Activated CD8-positive, alpha-beta T cell treated with anti-CD3 and anti-CD28 coated beads, Interleukin-2, amount 10 ng/mL, durations not matched to agents 7 days and 5 days (primary cell): ENCODE measurements around the gene CD58. TPM values are rescaled to one million over a fixed set of nuclear protein-coding genes. Genes with fewer than 3 reads are reported as not detected.

Source experiments
- ATAC-seq: fragments of 150-1000 bp; cut with Tn5 transposase; one replicate; pipeline ENCODE4 v1.10.0; 2021; ENCODE audit warnings: moderate library complexity
- CTCF ChIA-PET: fragments of 350-600 bp; sonication (Branson Sonifier 250); formaldehyde crosslinking; loops from one replicate; lab custom pipeline; 2021; ENCODE audit warnings: antibody characterized with exemption; lab: Charles Lee
- POLR2A ChIA-PET: fragments of 350-600 bp; sonication (Branson Sonifier 250); formaldehyde crosslinking; loops from one replicate; lab custom pipeline; 2021; ENCODE audit warnings: antibody characterized with exemption; lab: Charles Lee
- DNase-seq: peaks from one replicate; pipeline ENCODE4 v3.0.0-alpha.2; 2020
- H3K27ac Mint-ChIP-seq: one replicate; pipeline ENCODE4 v1.8.0; 2021; ENCODE audit warnings: mild to moderate bottlenecking, mixed read lengths
- H3K27me3 Mint-ChIP-seq: one replicate; pipeline ENCODE4 v1.8.0; 2021; ENCODE audit warnings: low read depth, mixed read lengths
- H3K36me3 Mint-ChIP-seq: one replicate; pipeline ENCODE4 v1.8.0; 2021; ENCODE audit warnings: low read depth, mixed read lengths
- H3K4me1 Mint-ChIP-seq: one replicate; pipeline ENCODE4 v1.8.0; 2021; ENCODE audit warnings: low read depth, mixed read lengths
- H3K4me3 Mint-ChIP-seq: one replicate; pipeline ENCODE4 v1.8.0; 2021; ENCODE audit warnings: mild to moderate bottlenecking, mixed read lengths
- H3K9me3 Mint-ChIP-seq: one replicate; pipeline ENCODE4 v1.8.0; 2022; ENCODE audit warnings: mixed read lengths; ENCODE audit not compliant: insufficient read depth
- microRNA-seq: library from miRNA; unstranded; fragments of <30 nt; microRNA quantifications from one replicate; pipeline ENCODE4 v1.2.0, GENCODE V29; 2022
- total RNA-seq, 2 experiments: library from RNA; stranded (reverse); gene quantifications; one replicate each; pipeline ENCODE4 v1.2.3, GENCODE V29; 2021

Gene CD58
- total RNA-seq, 2 experiments from 2014 or later: 23.9 to 24.7 TPM

DNA sequence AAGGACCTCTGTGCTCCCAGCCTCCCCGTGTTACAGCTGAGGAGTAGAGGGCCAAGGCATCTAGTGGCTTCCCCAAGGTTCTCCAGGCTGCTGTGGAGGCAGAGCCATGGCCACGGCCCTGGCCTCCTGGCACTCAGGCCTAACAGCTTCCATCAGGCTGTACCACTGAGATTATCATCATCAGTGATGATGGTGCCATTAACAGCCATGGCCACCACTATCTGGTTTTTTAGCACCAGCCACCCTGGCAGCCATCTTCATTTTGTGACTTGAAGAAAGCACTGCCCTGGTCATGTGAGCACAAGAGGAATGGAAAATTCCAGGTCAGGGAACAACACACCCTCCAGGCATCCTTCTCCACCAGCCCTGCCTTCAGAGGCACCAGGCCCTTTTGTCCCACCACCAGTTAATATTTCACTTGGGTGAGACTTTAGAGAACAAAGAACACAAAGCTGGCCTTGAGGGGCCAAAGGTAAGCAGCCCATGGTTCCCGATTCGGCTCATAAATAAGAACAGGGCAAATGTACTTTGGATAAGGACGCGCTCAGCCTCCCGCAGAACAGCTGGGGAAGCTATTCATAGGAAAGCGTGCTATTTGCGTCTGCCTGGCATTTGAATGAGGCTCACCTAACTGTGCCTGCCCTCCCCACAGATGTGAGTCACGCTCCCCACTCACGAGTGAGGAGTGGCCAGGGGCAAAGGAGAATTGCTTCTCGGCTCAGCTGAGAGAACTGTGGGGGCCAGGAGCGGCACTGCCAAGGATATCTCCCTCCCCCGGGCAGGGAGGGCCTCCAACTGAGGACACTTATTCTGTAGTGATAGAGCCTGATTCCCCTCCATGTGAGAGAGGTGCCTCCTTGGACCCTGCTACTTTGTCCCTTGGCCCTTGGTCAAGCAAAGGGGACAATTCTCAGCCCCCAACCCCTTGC, 95.6 kb downstream of the CD58 start:
- no peaks in the 10 kb centered on the region for H3K4me1 Mint-ChIP-seq
- H3K27ac Mint-ChIP-seq: no peak overlapping the region
- CTCF ChIA-PET: interaction anchor here (1.3 to 1.6 kb wide), 3 partner anchors 10 to 336 kb away, joined by 4 to 12 read pairs (median 10); no protein-coding TSS in a partner anchor
- POLR2A ChIA-PET: no interaction called here
- H3K9me3 Mint-ChIP-seq: no peaks in the 10 kb centered on the region
- no peaks in the 10 kb centered on the region for H3K27me3 Mint-ChIP-seq
- H3K36me3 Mint-ChIP-seq: no peaks in the 10 kb centered on the region
- ATAC-seq: no peak
- H3K4me3 Mint-ChIP-seq: no peak overlapping the region
- no peak for DNase-seq

DNA sequence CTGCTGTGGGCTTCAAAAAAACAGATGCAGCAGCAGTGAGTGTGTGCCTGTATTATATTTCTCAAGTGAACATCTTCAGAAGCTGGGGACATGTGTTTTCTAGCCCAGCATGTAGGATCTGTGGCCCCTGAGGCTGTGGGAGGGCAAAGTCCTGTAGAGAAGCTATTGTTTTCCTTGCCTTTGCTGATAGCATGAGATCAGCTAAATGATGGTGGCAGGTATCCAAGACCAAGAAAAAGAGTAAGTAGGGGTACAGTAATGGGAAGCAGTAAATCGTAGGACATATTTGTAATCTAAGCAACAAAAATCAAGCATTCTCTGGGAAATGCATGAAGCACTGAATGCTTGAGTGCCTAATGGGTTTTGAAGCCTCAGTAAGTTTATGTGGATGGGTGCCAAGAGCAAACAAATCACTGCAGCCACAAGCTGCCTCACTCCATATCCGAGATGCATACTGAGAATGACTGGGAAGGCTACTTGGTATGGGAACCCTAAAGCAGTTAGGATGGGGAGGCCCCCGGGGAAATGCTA, 98.3 kb downstream of the CD58 start:
- no peaks in the 10 kb centered on the region for H3K36me3 Mint-ChIP-seq
- no peak overlapping the region for H3K4me3 Mint-ChIP-seq
- DNase-seq: no peak
- peaks cover 2% of the 10 kb centered on the region for H3K27me3 Mint-ChIP-seq
- ATAC-seq: no peak
- H3K4me1 Mint-ChIP-seq: no peaks in the 10 kb centered on the region
- ChIA-PET POLR2A (no interaction called here), CTCF (interaction anchor here (1.0 to 2.2 kb wide), 3 partner anchors 9 to 27 kb away, joined by 3 to 15 read pairs (median 4); no protein-coding TSS in a partner anchor)
- H3K9me3 Mint-ChIP-seq: no peaks in the 10 kb centered on the region
- no peak overlapping the region for H3K27ac Mint-ChIP-seq

DNA sequence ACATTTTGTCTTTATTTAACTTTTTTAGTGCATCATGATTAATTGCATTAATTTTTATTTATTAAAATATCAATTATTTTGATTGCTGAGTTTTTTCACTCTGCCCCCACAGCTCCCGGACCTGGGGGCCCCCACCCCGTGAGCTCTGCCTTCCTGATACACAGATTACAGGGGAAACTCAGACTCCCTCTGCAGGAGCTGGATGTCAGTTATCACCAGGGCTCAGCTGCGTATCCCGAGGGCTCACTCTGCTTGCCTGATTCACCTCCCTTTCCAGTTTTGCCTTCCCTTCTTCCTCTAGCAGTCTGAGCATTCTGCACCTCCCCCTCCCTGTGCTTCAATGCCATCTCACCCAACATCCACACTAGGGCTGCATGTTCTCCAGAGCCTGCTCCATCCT, 99.6 kb downstream of the CD58 start:
- Mint-ChIP-seq H3K9me3 (no peaks in the 10 kb centered on the region), H3K4me1 (no peaks in the 10 kb centered on the region), H3K27ac (no peak overlapping the region), H3K27me3 (peaks cover 6% of the 10 kb centered on the region), H3K4me3 (no peak overlapping the region), H3K36me3 (no peaks in the 10 kb centered on the region)
- no peak for ATAC-seq
- no peak for DNase-seq
- CTCF ChIA-PET: interaction anchor here (2.0 kb wide), 1 partner anchor 332 kb away, joined by 6 read pairs; no protein-coding TSS in a partner anchor
- POLR2A ChIA-PET: no interaction called here

DNA sequence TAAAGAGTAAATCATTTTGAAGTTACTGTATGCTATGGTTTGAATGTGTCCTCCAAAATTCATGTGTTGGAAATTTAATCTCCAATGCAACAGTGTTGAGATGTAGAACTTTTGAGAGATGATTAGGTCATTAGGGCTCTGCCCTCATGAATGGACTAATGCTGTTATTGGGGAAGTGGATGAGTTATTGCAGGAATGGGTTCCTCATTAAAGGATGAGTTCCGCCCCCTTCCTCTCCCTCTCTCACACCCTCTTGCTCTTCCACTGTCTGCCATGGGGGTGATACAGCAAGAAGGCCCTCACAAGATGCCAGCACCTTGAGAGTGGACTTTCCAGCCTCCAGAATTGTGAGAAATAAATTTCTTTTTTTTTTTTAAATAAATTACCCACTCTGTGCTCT, 100.2 kb downstream of the CD58 start:
- POLR2A ChIA-PET: no interaction called here
- H3K4me1 Mint-ChIP-seq: no peaks in the 10 kb centered on the region
- DNase-seq (no peak), ATAC-seq (no peak)
- H3K9me3 Mint-ChIP-seq: no peaks in the 10 kb centered on the region
- no peak overlapping the region for H3K27ac Mint-ChIP-seq
- H3K27me3 Mint-ChIP-seq: peaks cover 7% of the 10 kb centered on the region
- no peak overlapping the region for H3K4me3 Mint-ChIP-seq
- CTCF ChIA-PET: interaction anchor here (2.0 kb wide), 1 partner anchor 332 kb away, joined by 6 read pairs; no protein-coding TSS in a partner anchor
- H3K36me3 Mint-ChIP-seq: no peaks in the 10 kb centered on the region

DNA sequence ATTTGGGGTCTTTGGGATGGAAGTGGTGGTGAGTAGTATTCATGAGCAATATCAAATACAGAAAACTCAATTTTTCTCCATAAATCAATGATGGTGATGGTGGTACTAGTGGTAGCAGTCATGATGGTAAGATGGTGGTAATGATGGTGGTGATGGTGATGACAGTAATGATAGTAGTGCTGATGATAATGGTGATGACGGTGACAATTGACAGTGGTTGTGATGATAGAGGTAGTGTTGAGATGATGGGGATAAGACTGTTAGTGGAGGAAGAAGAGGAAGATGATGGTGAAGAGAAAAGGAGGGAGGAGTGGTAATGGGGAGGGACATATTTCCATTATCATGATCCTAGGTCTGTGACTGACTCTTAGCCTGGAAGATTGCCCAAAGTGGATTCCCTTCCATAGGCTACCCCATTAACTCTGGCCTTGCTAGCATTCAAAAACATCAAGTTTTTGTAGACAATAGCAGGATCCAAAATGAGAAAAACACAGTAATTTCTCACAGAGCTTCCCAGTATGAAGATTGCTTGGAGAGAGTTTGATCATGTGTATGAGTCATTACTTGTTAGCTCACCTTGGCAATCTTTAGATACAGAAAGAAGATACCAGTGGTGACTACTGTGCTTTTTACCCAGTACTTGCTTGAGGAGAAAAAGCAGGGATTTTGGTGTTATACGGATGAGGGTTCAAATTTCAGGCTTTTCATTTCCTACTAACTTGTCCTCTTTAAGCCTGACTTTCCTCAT, 103.8 kb downstream of the CD58 start:
- DNase-seq: no peak
- Mint-ChIP-seq H3K9me3 (no peaks in the 10 kb centered on the region), H3K27ac (no peak overlapping the region), H3K36me3 (no peaks in the 10 kb centered on the region), H3K4me1 (no peaks in the 10 kb centered on the region), H3K4me3 (no peak overlapping the region), H3K27me3 (peaks cover 14% of the 10 kb centered on the region)
- no peak for ATAC-seq
- ChIA-PET POLR2A (interaction anchor here (0.7 kb wide), 2 partner anchors 735 to 956 kb away, joined by 3 read pairs; no protein-coding TSS in a partner anchor), CTCF (interaction anchor here (0.9 to 2.1 kb wide), 3 partner anchors 18 to 327 kb away, joined by 3 to 9 read pairs (median 4); no protein-coding TSS in a partner anchor)

DNA sequence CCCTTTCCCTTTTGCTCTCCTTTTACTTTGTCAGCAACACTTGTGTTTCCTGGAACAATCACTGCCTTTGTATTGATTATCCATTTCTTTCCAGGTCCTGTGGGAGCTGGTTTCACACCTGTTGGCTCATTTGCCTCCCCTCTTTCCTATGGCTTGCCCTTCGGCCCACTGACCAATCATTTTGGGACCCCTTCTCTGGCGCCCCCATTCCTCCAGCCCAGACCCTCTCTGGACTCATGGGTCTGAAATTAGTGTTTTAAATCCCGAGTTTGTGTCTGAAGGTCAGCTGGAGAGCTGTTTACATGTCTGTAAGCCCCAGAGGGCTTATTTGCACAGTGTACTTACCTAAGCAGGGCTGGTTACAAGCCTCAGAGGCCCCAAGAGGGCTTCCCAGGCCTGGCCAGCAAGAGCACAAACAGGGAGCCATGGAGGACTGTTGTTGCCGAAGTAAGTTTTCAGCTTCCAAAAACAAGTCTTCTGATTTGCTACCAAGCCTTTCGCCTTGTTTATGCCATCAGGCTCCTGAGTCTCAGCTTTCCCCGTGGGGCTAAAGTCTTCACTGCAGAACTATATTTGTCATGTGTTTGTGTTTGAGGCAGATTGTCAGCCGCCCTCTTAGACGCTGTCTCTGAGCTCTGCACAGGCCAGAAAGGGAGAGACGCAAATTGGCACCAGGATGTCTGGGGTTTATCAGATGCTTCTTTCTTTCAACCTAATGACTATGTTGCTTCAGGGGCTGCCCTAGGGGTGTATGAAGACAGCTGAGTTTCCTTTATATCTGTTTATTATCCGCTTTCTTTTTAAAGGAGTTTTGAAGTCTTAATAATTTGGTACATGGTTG, 104.8 kb downstream of the CD58 start:
- Mint-ChIP-seq H3K4me3 (no peak overlapping the region), H3K36me3 (no peaks in the 10 kb centered on the region), H3K4me1 (no peaks in the 10 kb centered on the region), H3K9me3 (no peaks in the 10 kb centered on the region), H3K27ac (no peak overlapping the region), H3K27me3 (peaks cover 14% of the 10 kb centered on the region)
- CTCF ChIA-PET: interaction anchor here (1.5 to 2.1 kb wide), 2 partner anchors 19 to 33 kb away, joined by 3 to 9 read pairs; no protein-coding TSS in a partner anchor
- no peak for DNase-seq
- ATAC-seq: no peak
- POLR2A ChIA-PET: no interaction called here

DNA sequence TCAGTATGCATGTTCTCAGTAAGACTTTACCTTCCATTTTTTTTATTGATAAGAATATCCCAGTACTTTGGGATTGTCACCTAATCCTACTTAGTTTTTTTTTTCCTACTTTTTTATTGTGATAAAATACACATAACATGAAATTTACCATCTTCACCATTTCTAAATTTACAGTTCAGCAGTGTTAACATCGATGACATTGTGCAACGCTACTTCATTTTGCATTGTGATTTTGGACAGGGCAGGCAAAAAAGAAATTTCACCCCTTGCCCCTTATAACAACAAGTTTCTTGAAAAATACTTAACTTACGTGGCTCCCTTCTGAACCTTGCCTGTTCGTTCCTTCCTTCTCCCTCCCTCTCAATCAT, 105.4 kb downstream of the CD58 start:
- H3K4me3 Mint-ChIP-seq: no peak overlapping the region
- CTCF ChIA-PET: interaction anchor here (1.5 to 1.6 kb wide), 2 partner anchors 20 to 34 kb away, joined by 3 to 4 read pairs; no protein-coding TSS in a partner anchor
- H3K36me3 Mint-ChIP-seq: no peaks in the 10 kb centered on the region
- POLR2A ChIA-PET: no interaction called here
- DNase-seq (no peak), ATAC-seq (no peak)
- no peaks in the 10 kb centered on the region for H3K9me3 Mint-ChIP-seq
- peaks cover 14% of the 10 kb centered on the region for H3K27me3 Mint-ChIP-seq
- H3K4me1 Mint-ChIP-seq: no peaks in the 10 kb centered on the region
- no peak overlapping the region for H3K27ac Mint-ChIP-seq

Small RNAs within 50 kb of the gene (microRNA-seq; reads per million reads assigned to microRNA genes)
- gene MIR548AC: not detected

Other genes starting within 250 kb of the CD58 start
- 100 to 1,000 TPM; 203 to 204 TPM for gene ATP1A1, start 197.8 kb downstream of the CD58 start, total RNA-seq
- under 1 TPM; 0.11 to 0.16 TPM for gene IGSF3, start 96.7 kb upstream of the CD58 start, total RNA-seq
- gene CD2, start 183.4 kb upstream of the CD58 start, total RNA-seq: 100 to 1,000 TPM; 186 to 189 TPM